Measurements from ENCODE around the gene VWF.

DNA sequence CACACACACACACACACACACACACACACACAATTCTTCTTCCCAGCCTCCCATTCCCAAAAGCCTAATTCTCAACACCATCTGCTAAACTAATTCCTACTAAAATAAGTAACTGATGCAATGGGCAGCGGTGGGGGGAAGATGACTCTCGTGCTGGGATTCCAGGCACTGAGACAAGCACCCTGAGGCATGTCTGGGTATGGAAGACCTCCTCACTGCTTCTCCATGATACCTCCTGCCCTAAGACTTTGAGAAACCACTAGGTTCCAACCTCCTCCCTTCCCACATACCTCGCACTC, 789 bp upstream of the VWF start:
- TF ChIP-seq, protein P1, sequence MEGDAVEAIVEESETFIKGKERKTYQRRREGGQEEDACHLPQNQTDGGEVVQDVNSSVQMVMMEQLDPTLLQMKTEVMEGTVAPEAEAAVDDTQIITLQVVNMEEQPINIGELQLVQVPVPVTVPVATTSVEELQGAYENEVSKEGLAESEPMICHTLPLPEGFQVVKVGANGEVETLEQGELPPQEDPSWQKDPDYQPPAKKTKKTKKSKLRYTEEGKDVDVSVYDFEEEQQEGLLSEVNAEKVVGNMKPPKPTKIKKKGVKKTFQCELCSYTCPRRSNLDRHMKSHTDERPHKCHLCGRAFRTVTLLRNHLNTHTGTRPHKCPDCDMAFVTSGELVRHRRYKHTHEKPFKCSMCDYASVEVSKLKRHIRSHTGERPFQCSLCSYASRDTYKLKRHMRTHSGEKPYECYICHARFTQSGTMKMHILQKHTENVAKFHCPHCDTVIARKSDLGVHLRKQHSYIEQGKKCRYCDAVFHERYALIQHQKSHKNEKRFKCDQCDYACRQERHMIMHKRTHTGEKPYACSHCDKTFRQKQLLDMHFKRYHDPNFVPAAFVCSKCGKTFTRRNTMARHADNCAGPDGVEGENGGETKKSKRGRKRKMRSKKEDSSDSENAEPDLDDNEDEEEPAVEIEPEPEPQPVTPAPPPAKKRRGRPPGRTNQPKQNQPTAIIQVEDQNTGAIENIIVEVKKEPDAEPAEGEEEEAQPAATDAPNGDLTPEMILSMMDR (IDR thresholded peaks at IDR 0.05) = no peak
- TF ChIP-seq POLR2A (IDR thresholded peaks at IDR 0.05) = no peak
